Suprapubic skin (tissue), 4 donors: ENCODE data around the gene MYH10. TPM values are rescaled to one million over a fixed set of nuclear protein-coding genes. Genes with fewer than 3 reads are reported as not detected.
"Not testable (repeated sequence)": the region's sequence is repeated elsewhere in the genome, so short reads cannot be mapped to it uniquely, and the experiment has no call there.

ENCODE experiments used
- DNase-seq, 2 donors: peaks; one replicate each; pipeline ENCODE4 v3.0.0-alpha.2; 2019; ENCODE audit warnings: low spot score in 2 of 2
- H3K27ac ChIP-seq: fragments of 200-600 bp; sonication (generic); one replicate; pipeline ENCODE4 v1.5.1; 2019
- H3K27me3 ChIP-seq: fragments of 200-600 bp; sonication (generic); one replicate; pipeline ENCODE4 v1.5.1; 2019
- H3K36me3 ChIP-seq: fragments of 200-600 bp; sonication (generic); one replicate; pipeline ENCODE4 v1.5.1; 2019
- H3K4me1 ChIP-seq: fragments of 200-600 bp; sonication (generic); one replicate; pipeline ENCODE4 v1.5.1; 2019
- H3K4me3 ChIP-seq: fragments of 200-600 bp; sonication (generic); one replicate; pipeline ENCODE4 v1.5.1; 2019; ENCODE audit warnings: mild to moderate bottlenecking
- H3K9me3 ChIP-seq: fragments of 200-600 bp; sonication (generic); one replicate; pipeline ENCODE4 v1.5.1; 2019
- EP300 ChIP-seq: sonication (generic); formaldehyde crosslinking; IDR thresholded peaks from one replicate; pipeline ENCODE4 v1.6.1; 2017; ENCODE audit warnings: antibody characterized with exemption
- POLR2A ChIP-seq, 2 donors: fragments of 450-650 bp; IDR thresholded peaks; one replicate each; pipeline ENCODE4 v1.6.1; 2017; ENCODE audit warnings: antibody characterized with exemption in 2 of 2, mild to moderate bottlenecking in 2 of 2, moderate library complexity in 2 of 2
- POLR2AphosphoS5 ChIP-seq, 3 donors: sonication (generic); formaldehyde crosslinking; IDR thresholded peaks; one replicate each; pipeline ENCODE4 v1.6.1; 2017; ENCODE audit warnings: antibody characterized with exemption in 3 of 3
- WGBS: methylation state at CpG from one replicate; pipeline ENCODE4 v1.1.5; 2018; 5-methylcytosine and 5-hydroxymethylcytosine counted together
- total RNA-seq, 4 donors: library from RNA; depleted of rRNA; stranded (reverse); fragments of >200 nt; gene quantifications; one replicate each; pipeline ENCODE4 v1.1.0, GENCODE V29; 2016
- TF ChIP-seq, protein P1 (sequence below), 2 donors: fragments of 200-600 bp in 1 of 2; fragments of 450-650 bp in 1 of 2; sonication (generic) in 1 of 2; IDR thresholded peaks; one replicate each; pipeline ENCODE4 v1.5.1; 2016 to 2019; ENCODE audit warnings: antibody characterized with exemption in 2 of 2, mild to moderate bottlenecking in 1 of 2, moderate library complexity in 1 of 2

The MYH10 gene
- total RNA-seq, 4 donors from 2014 or later, result 9.5 to 18.3 (median 13.2) TPM

DNA sequence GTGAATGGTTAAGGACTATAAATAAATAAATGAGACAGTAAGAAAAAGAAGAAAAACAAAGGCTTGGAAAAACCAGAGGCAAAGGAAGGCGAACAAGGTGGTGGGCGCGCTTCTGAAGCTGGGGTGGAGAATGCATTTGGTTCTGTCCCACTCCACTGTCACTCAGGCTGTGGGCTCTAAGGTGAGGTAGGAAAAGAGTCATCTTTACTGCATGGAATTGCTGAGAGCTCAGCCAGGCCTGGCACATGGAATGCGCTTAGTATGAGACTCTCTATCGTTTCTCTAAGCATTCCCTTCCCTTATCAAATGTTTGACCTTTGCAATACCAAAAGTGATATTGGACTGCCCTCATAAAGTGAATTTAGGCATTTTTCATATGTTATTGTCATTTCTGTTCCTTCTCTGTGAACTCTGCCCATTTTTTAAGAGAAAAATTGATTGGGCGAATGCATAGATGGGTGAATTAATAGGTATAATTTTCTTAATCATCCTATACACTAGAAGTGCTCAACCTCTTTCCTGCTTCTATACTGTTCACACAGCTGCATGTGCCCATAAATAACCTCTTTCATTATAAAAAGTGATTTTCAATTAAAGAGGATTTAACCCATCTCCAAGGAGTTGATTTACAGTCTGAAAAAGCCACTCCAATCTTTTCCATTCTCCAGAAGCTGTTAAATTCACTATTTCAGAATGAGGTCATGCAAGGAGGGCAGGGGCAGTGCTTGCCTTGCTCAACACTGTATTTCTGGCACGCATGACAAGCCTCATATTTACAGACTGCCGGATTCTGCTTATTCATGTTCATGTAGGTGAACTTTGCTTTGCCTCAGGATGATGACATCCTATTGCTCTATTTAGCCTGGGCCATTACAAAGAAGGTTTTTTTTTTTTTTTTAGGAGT, 87.7 kb downstream of the MYH10 start:
- DNase-seq, result no peak
- no peak overlapping the region for H3K27ac ChIP-seq
- TF ChIP-seq, protein P1, sequence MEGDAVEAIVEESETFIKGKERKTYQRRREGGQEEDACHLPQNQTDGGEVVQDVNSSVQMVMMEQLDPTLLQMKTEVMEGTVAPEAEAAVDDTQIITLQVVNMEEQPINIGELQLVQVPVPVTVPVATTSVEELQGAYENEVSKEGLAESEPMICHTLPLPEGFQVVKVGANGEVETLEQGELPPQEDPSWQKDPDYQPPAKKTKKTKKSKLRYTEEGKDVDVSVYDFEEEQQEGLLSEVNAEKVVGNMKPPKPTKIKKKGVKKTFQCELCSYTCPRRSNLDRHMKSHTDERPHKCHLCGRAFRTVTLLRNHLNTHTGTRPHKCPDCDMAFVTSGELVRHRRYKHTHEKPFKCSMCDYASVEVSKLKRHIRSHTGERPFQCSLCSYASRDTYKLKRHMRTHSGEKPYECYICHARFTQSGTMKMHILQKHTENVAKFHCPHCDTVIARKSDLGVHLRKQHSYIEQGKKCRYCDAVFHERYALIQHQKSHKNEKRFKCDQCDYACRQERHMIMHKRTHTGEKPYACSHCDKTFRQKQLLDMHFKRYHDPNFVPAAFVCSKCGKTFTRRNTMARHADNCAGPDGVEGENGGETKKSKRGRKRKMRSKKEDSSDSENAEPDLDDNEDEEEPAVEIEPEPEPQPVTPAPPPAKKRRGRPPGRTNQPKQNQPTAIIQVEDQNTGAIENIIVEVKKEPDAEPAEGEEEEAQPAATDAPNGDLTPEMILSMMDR (IDR thresholded peaks at IDR 0.05), result no peak
- TF ChIP-seq EP300 (no peak), POLR2A (IDR thresholded peaks at IDR 0.05) (no peak), POLR2AphosphoS5 (IDR thresholded peaks at IDR 0.05) (no peak)
- H3K36me3 ChIP-seq, result peaks cover 37% of the 10 kb centered on the region
- peaks cover 5% of the 10 kb centered on the region for H3K4me1 ChIP-seq
- no peaks in the 10 kb centered on the region for H3K9me3 ChIP-seq
- H3K4me3 ChIP-seq, result no peak overlapping the region
- 75% methylated on average over 8 of the region's 8 CpGs for WGBS
- H3K27me3 ChIP-seq, result no peaks in the 10 kb centered on the region

DNA sequence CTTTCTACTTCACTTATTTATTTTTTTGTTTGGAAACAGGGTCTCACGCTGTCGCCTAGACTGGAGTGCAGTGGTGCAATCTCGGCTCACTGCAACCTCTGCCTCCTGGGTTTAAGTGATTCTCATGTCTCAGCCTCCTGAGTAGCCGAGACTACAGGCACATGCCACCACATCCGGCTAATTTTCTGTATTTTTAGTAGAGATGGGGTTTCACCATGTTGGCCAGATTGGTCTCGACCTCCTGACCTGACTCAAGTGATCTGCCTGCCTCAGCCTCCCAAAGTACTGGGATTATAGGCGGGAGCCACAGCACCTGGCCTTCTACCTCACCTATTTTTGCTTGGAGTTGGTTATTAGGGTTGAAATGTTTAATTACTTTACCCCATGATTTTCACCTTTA, 90.5 kb downstream of the MYH10 start:
- not testable (repeated sequence) for H3K27ac ChIP-seq, DNase-seq, H3K27me3 ChIP-seq, H3K4me3 ChIP-seq, H3K4me1 ChIP-seq, H3K9me3 ChIP-seq
- WGBS, result 98% methylated on average over 7 of the region's 7 CpGs
- H3K36me3 ChIP-seq, result peaks cover 34% of the 10 kb centered on the region

DNA sequence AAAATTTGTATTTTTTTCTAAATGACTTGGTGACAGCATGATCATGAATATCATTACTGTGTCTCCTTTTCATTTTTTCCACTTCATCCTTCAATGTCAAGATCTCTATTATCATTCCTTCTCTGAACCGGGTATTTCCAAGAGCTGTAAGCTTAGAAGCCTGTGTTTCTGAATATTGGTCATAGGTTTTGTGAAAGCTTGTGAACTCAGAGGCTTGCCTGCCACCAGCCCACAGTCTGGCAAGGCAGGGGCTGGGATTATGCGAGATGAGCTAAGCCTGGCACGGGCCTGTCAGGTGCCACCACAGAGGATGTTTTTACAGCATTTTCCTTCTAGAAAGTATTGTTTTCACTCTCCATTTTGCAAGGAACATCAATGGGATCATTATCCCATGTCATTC, 92.8 kb downstream of the MYH10 start:
- H3K36me3 ChIP-seq, result peaks cover 38% of the 10 kb centered on the region
- no peaks in the 10 kb centered on the region for H3K27me3 ChIP-seq
- H3K4me1 ChIP-seq, result no peaks in the 10 kb centered on the region
- 58% methylated on average over 3 of the region's 3 CpGs for WGBS
- no peak overlapping the region for H3K27ac ChIP-seq
- no peak for DNase-seq
- H3K4me3 ChIP-seq, result no peak overlapping the region
- TF ChIP-seq, protein P1 (IDR thresholded peaks at IDR 0.05), result no peak
- no peak for TF ChIP-seq POLR2AphosphoS5 (IDR thresholded peaks at IDR 0.05)
- TF ChIP-seq POLR2A (IDR thresholded peaks at IDR 0.05), result no peak
- no peak for TF ChIP-seq EP300
- no peaks in the 10 kb centered on the region for H3K9me3 ChIP-seq

DNA sequence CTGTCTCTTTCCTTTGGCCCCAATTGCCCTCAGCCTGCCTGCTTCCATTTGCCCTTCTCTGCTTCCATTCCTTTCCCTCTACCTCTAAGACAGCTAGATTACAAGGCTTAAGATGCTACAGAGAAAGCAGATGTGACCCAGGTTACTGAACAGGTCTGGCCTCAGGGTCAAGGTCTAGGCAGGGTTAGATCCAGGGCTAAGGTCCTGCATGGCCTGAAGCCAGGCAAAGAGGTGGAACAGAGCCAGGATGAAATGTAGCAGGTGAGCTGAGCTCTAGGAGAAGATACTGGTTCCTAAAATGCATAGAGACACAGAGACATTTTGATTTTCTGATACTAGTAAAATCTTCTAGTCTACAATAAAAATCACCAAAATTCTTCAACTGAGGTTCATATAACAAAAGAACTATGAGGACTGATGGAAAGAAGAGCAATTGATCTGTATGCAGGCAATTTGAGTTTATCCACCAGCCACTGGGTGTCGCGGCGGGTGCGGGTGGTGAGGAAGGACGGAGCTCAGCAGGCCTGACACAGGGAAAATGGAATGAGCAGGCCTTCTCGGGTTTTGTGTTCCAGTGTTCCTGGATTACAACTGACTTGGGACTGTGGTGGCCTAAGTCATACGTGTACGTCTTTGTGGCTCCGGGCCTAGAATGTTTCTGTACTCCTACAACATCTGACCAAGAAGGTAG, 95.9 kb downstream of the MYH10 start:
- no peaks in the 10 kb centered on the region for H3K27me3 ChIP-seq
- WGBS, result 94% methylated on average over 9 of the region's 9 CpGs
- H3K4me3 ChIP-seq, result no peak overlapping the region
- TF ChIP-seq EP300 (no peak), POLR2AphosphoS5 (IDR thresholded peaks at IDR 0.05) (no peak), POLR2A (IDR thresholded peaks at IDR 0.05) (no peak)
- TF ChIP-seq, protein P1 (IDR thresholded peaks at IDR 0.05), result no peak
- no peak overlapping the region for H3K27ac ChIP-seq
- H3K4me1 ChIP-seq, result no peaks in the 10 kb centered on the region
- H3K36me3 ChIP-seq, result peaks cover 24% of the 10 kb centered on the region
- no peaks in the 10 kb centered on the region for H3K9me3 ChIP-seq
- DNase-seq, result no peak

DNA sequence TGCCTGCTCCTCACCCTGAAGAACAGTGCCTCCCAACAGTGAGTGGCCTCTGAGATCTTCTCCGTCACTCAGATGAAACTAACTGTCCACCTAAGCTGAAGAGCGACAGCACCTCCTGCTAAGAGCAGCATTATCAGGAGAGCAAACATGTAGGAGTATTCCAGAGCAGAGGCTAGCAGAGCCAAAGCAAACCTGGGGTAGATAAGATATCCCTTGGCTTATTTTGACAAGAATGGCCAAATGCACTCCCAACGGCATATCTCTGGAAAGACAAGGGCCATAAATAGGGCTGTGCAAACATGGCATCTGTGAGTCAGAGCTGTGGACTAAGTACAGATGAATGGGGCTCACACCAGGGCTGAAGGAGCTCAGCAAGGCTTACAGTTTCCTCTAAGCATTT, 98.5 kb downstream of the MYH10 start:
- H3K27ac ChIP-seq, result no peak overlapping the region
- H3K27me3 ChIP-seq, result no peaks in the 10 kb centered on the region
- no peak for TF ChIP-seq EP300
- TF ChIP-seq, protein P1 (IDR thresholded peaks at IDR 0.05), result no peak
- no peak for DNase-seq
- no peaks in the 10 kb centered on the region for H3K9me3 ChIP-seq
- 87% methylated on average over 3 of the region's 3 CpGs for WGBS
- H3K36me3 ChIP-seq, result peaks cover 31% of the 10 kb centered on the region
- H3K4me3 ChIP-seq, result no peak overlapping the region
- no peaks in the 10 kb centered on the region for H3K4me1 ChIP-seq
